GM18868 (cell line): ENCODE results near the gene LIMS1.
A peak's percentile ranks its signal among the peaks of the same experiment; 100 is the strongest.
"Not testable (repeated sequence)": the region's sequence is repeated elsewhere in the genome, so short reads cannot be mapped to it uniquely, and the experiment has no call there.

Experiments
- ATAC-seq: cut with Tn5 transposase; IDR thresholded peaks from one replicate; pipeline ENCODE4 v1.9.1; 2021; ENCODE audit warnings: mild to moderate bottlenecking, moderate library complexity; ENCODE audit not compliant: unreplicated experiment

The LIMS1 gene

GRCh38 chr2:108632332-108633160 lies 98.3 kb downstream of the LIMS1 start:
- no peak for ATAC-seq

DNA sequence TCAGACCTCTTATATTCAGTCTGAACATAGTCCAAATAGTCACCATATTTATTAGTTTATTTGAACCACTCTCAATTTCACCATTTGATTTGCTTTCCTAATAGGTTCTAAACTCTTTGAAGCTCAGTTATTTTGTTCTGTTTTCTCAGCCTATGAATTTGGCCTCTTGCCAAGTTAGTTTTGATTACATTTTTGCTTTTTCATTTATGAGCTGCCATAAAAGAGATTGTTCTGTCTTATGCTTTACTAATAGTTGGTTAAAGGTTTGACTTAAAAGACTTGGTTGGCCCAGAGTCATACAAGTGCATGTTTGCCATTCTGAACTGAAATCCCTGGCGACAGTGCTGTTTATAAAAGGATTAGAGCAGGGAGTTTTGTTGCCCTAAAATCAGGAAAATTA lies 99.1 kb downstream of the LIMS1 start:
- no peak for ATAC-seq

GRCh38 chr2:108634011-108634410 lies 99.7 kb downstream of the LIMS1 start:
- no peak for ATAC-seq

DNA sequence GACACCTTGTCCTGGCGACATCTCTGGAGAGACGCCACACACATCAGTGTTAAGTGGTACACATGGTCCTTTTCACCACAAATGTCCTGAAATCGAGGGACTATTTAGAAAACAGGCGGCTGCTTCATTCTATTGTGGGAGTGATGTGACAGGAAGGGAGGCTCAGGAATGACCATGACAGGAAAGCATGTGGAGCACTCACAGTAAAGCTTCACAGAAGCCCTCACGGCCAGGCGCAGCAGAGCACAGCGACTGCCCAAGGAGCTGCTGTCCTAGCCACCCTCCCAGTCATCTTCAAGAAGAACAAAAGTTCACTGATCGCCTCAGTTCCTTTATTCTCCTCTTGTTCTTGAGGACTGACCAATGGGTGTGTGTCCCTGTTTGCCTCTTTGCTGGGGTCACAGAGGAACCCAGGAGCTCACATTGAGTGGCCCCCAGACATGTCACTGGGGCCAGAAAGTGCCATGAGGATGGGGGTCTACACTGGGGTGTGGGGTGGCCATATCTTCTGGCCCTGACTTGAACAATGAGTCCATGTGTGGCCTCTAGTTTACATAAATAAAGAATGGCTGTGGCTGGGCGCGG lies 100.4 kb downstream of the LIMS1 start:
- no peak for ATAC-seq

- ATAC-seq: no peak
Observed at GRCh38 chr2:108635630-108636354, 101.5 kb downstream of the LIMS1 start.

- ATAC-seq: peak; percentile 68
Observed at GRCh38 chr2:108637304-108637669, 103.0 kb downstream of the LIMS1 start.

DNA sequence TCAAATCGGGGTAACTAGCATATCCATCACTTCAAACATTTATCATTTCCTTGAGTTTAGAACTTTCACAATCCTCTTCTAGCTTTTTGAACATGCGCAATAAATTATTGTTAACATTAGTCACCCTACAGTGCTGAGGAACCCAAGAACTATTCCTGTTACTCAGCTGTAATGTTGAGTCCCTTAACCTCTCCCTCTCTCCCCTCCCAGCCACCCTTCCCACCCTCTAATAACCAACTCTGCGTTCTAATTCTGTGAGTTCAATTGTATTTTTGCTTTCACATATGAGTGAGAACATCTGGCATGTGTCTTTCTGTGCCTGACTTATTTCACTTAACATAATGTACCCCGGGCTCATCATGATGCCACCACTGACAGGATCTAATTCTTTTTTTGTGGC lies 106.5 kb downstream of the LIMS1 start:
- no peak for ATAC-seq

DNA sequence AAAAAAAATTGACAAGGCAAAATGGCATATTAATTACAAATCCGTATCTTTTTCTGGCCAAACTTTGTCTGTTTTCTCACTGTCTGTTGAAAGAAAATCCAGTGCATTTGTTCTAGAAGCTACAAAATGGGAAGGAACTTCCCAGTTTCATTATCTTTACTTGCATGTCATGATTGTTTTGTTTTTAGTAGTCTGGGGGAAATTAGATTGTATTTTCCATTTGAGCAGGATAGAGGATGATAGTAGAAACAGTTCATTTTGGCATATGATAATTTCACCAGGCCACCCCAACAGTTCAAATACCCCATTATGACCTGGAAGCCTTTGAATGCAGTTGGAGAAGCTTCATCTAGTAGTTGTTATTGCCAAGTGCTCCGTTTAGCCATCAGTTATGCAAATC lies 107.5 kb downstream of the LIMS1 start:
- no peak for ATAC-seq

GRCh38 chr2:108643261-108643849 lies 109.1 kb downstream of the LIMS1 start:
- ATAC-seq: no peak

GRCh38 chr2:108643862-108644261 lies 109.6 kb downstream of the LIMS1 start:
- not testable (repeated sequence) for ATAC-seq

DNA sequence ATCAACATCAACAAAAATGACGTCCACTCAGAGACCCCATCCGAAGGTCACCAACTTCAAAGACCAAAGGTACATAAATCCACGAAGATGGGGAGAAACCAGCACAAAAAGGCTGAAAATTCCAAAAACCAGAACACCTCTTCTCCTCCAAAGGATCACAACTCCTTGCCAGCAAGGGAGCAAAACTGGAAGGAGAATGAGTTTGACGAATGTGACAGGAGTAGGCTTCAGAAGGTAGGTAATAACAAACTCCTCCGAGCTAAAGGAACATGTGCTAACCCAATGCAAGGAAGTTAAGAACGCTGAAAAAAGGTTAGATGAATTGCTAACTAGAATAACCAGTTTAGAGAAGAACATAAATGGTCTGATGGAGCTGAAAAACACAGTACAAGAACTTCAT lies 110.2 kb downstream of the LIMS1 start:
- not testable (repeated sequence) for ATAC-seq

- ATAC-seq: not testable (repeated sequence)
Observed at GRCh38 chr2:108648796-108649195, 114.5 kb downstream of the LIMS1 start.

- ATAC-seq: not testable (repeated sequence)
Observed at GRCh38 chr2:108650465-108650864, 116.2 kb downstream of the LIMS1 start.

DNA sequence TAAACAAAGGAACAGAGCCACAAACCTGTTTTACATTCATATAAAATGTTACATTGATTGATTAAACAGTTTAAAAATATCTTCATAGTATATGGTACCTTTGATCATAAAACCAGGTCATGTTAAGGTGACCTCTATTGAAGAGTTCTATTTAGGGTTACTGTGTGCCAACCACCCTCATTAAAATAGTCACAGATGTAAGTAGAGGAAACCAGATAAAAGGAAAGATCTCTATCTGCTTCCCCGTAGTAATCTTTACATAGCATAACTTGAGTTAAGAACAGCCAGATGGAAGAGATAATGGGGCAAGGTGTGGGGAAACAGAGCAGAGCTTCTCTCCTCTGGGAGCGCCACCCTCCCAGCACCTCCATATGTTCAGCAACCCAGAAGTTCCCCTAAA lies 117.2 kb downstream of the LIMS1 start:
- ATAC-seq: not testable (repeated sequence)

GRCh38 chr2:108652187-108652931 lies 118.1 kb downstream of the LIMS1 start:
- ATAC-seq: peak; percentile 89

GRCh38 chr2:108653425-108653824 lies 119.2 kb downstream of the LIMS1 start:
- ATAC-seq: not testable (repeated sequence)

DNA sequence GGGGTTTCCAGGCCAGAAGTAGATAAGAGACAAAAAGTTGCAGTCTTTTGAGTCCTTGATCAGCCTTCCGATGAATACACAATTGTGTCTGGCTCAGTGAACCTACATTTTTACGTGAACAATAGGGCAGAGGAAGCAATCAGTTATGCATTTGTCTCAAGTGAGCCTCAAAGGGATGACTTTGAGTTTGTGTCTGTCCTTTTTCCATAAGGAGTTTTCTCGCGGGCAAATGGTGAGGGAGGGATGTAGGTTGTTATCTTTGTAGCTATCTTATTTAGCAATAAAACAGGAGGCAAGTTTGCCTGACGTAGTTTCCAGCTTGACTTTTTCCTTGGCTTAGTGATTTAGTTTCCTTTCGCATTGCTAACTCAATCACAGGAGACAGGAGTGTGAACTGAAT lies 119.6 kb downstream of the LIMS1 start:
- not testable (repeated sequence) for ATAC-seq

GRCh38 chr2:108654521-108655125 lies 120.4 kb downstream of the LIMS1 start:
- ATAC-seq: not testable (repeated sequence)

- not testable (repeated sequence) for ATAC-seq
Observed at GRCh38 chr2:108655270-108655669, 121.0 kb downstream of the LIMS1 start.

DNA sequence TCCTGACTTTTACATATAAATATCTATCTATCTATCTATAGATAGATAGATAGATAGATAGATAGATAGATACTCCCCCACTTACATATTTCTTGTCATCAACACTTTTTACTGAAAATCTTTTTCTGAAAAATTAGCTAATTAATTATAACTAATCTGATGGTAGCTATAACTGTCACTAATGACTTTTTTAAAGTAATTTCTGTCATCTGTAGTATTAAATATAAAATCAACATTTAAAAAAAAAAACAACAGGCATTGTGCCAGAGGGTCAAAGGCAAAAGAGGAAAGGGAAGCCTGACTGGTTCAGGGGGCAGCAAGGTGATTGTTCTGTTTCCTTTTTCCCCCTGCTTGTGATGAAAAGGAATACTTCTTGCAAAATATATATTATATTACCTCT lies 122.0 kb downstream of the LIMS1 start:
- not testable (repeated sequence) for ATAC-seq
